HCT116 (cell line): ENCODE measurements around the gene SPSB1. TPM values are rescaled to one million over a fixed set of nuclear protein-coding genes. Genes with fewer than 3 reads are reported as not detected.

ENCODE experiments used
- ATAC-seq: fragments of 200-7000 bp; cut with Tn5 transposase; 2 replicates; pipeline ENCODE4 v1.9.1; 2020; ENCODE audit warnings: mild to moderate bottlenecking, moderate library complexity
- BruUV-seq: library from RNA; stranded (reverse); fragments of 400-500 nt; replicated peaks from 2 replicates; lab custom pipeline; 2021; lab: Mats Ljungman, UMichigan
- CTCF ChIA-PET: fragments of 300-600 bp; sonication (Branson Sonifier 250); formaldehyde crosslinking; loops from one replicate; lab custom pipeline; 2021; ENCODE audit warnings: antibody characterized with exemption; lab: Charles Lee
- POLR2A ChIA-PET: fragments of 300-600, 350-600 bp; sonication (Branson Sonifier 250); formaldehyde crosslinking; loops from one replicate; lab custom pipeline; 2021; ENCODE audit warnings: antibody characterized with exemption; lab: Charles Lee
- RAD21 ChIA-PET, 2 experiments: fragments of 300-600 bp; sonication (Branson Sonifier 250); formaldehyde crosslinking; loops; one replicate each; lab custom pipeline; 2023; ENCODE audit warnings: low total read pairs in 2 of 2; ENCODE audit not compliant: uncharacterized antibody in 2 of 2, unreplicated experiment in 2 of 2, low non-redundant PET in 1 of 2; lab: Charles Lee
- DNase-seq: peaks from one replicate; pipeline ENCODE4 v3.0.0-alpha.2; 2010; ENCODE audit warnings: low read depth, low spot score
- H2AFZ ChIP-seq: fragments of 200-600 bp; shearing (Covaris generic), sonication (generic); 2 replicates; pipeline ENCODE4 v1.6.1; 2017; ENCODE audit warnings: low read depth, mixed run types, mixed read lengths, antibody characterized with exemption, low read length; ENCODE audit not compliant: poor library complexity, severe bottlenecking
- H3K27ac ChIP-seq: 2 replicates; pipeline ENCODE4 v1.5.1; 2012; ENCODE audit warnings: low read depth, low read length
- H3K27me3 ChIP-seq: fragments of 200-600 bp; sonication (generic); 2 replicates; pipeline ENCODE4 v1.6.1; 2016; ENCODE audit warnings: mixed run types, low read length, mixed read lengths; ENCODE audit not compliant: insufficient read depth
- H3K36me3 ChIP-seq, 2 experiments: fragments of 200-500 bp in 1 of 2; fragments of 200-600 bp in 1 of 2; sonication (Bioruptor generic) in 1 of 2; sonication (generic) in 1 of 2; 2 replicates each; pipeline versions ENCODE4 v1.5.1 to v1.6.1; 2014 to 2016; ENCODE audit warnings: low read length in 2 of 2, inconsistent platforms in 1 of 2, mixed read lengths in 1 of 2, mixed run types in 1 of 2; ENCODE audit not compliant: insufficient read depth in 2 of 2, control insufficient read depth in 1 of 2
- H3K4me1 ChIP-seq, 2 experiments: fragments of 200-600 bp in 1 of 2; sonication (generic) in 1 of 2; 2 replicates each; pipeline versions ENCODE4 v1.5.1 to v1.6.1; 2012 to 2017; ENCODE audit warnings: low read length in 2 of 2, inconsistent platforms in 1 of 2, mild to moderate bottlenecking in 1 of 2, mixed read lengths in 1 of 2, mixed run types in 1 of 2, moderate library complexity in 1 of 2; ENCODE audit not compliant: insufficient read depth in 2 of 2, control insufficient read depth in 1 of 2
- H3K4me2 ChIP-seq: fragments of 200-600 bp; sonication (generic); 2 replicates; pipeline ENCODE4 v1.6.1; 2017; ENCODE audit warnings: mixed run types, low read length, mixed read lengths
- H3K4me3 ChIP-seq, 2 experiments: fragments of 200-600 bp in 1 of 2; sonication (generic) in 1 of 2; replicated peaks in 1 of 2; 2 replicates each; pipeline ENCODE4 v1.5.1; 2011 to 2016; ENCODE audit warnings: low read length in 2 of 2, control low read depth in 1 of 2, low read depth in 1 of 2, mild to moderate bottlenecking in 1 of 2, mixed read lengths in 1 of 2, mixed run types in 1 of 2
- H3K79me2 ChIP-seq: fragments of 200-600 bp; sonication (generic); 2 replicates; pipeline ENCODE4 v1.6.1; 2017; ENCODE audit warnings: mild to moderate bottlenecking, mixed run types, low read length, moderate library complexity, mixed read lengths; ENCODE audit not compliant: insufficient read depth
- H3K9ac ChIP-seq: fragments of 200-600 bp; sonication (generic); 2 replicates; pipeline ENCODE4 v1.6.1; 2016; ENCODE audit warnings: low read length, mixed read lengths
- H3K9me2 ChIP-seq: fragments of 200-600 bp; sonication (generic), shearing (Covaris generic); 2 replicates; pipeline ENCODE4 v1.6.1; 2017; ENCODE audit warnings: mixed run types, mild to moderate bottlenecking, moderate library complexity; ENCODE audit not compliant: insufficient read depth
- H3K9me3 ChIP-seq, 2 experiments: fragments of 200-500 bp in 1 of 2; fragments of 200-600 bp in 1 of 2; sonication (Bioruptor generic) in 1 of 2; sonication (generic) in 1 of 2; 2 replicates each; pipeline ENCODE4 v1.6.1; 2014 to 2017; ENCODE audit warnings: low read length in 2 of 2, mixed read lengths in 2 of 2, inconsistent platforms in 1 of 2, low read depth in 1 of 2, mild to moderate bottlenecking in 1 of 2, mixed run types in 1 of 2, moderate library complexity in 1 of 2; ENCODE audit not compliant: control insufficient read depth in 1 of 2, insufficient read depth in 1 of 2
- H4K20me1 ChIP-seq: fragments of 200-600 bp; sonication (generic), shearing (Covaris generic); 2 replicates; pipeline ENCODE4 v1.6.1; 2017; ENCODE audit warnings: mixed run types, mild to moderate bottlenecking, moderate library complexity; ENCODE audit not compliant: insufficient read depth
- CEBPB ChIP-seq: IDR thresholded peaks from 2 replicates; pipeline ENCODE4 v1.6.1; 2012; ENCODE audit warnings: low read depth
- EGR1 ChIP-seq: IDR thresholded peaks from 2 replicates; pipeline ENCODE4 v1.6.1; 2012; ENCODE audit warnings: low read depth
- ELF1 ChIP-seq: IDR thresholded peaks from 2 replicates; pipeline ENCODE4 v1.6.1; 2012; ENCODE audit warnings: low read depth, borderline replicate concordance
- EZH2 ChIP-seq: fragments of 200-600 bp; sonication (generic); IDR thresholded peaks from 2 replicates; pipeline ENCODE4 v1.6.1; 2017; ENCODE audit warnings: antibody characterized with exemption, mixed run types
- JUND ChIP-seq: IDR thresholded peaks from 2 replicates; pipeline ENCODE4 v1.6.1; 2012
- POLR2AphosphoS5 ChIP-seq: IDR thresholded peaks from 2 replicates; pipeline ENCODE4 v1.6.1; 2011; ENCODE audit warnings: mild to moderate bottlenecking, low read depth, low read length, moderate library complexity
- TCF7L2 ChIP-seq: IDR thresholded peaks from 2 replicates; pipeline ENCODE4 v1.7.0; 2011; ENCODE audit warnings: borderline replicate concordance, inconsistent platforms; ENCODE audit not compliant: insufficient read depth, insufficient read length; ENCODE audit errors: extremely low read depth
- ZFX ChIP-seq: fragments of 450-650 bp; IDR thresholded peaks from 2 replicates; pipeline ENCODE4 v1.6.1; 2017
- ZNF274 ChIP-seq: fragments of 200-500 bp; sonication (Bioruptor generic); IDR thresholded peaks from 2 replicates; pipeline ENCODE4 v1.6.1; 2014; ENCODE audit warnings: mild to moderate bottlenecking, low read depth, low read length, inconsistent platforms
- intact Hi-C: fragments of 100-400 bp; cut with micrococcal nuclease; formaldehyde crosslinking; loops from 2 replicates; pipeline ENCODE4 v1.10.0; 2022
- total RNA-seq: library from RNA; stranded (reverse); gene quantifications from one replicate; pipeline ENCODE4 v1.2.1, GENCODE V29; 2021; ENCODE audit not compliant: unreplicated experiment

The SPSB1 gene
- total RNA-seq, 1 experiment from 2014 or later = 10.8 TPM

GRCh38 chr1:9376430-9376829, 83.7 kb downstream of the SPSB1 start:
- intact Hi-C loops = no loop called here
- Histone ChIP-seq H3K4me3 (no peak overlapping the region), H3K27me3 (no peaks in the 10 kb centered on the region), H3K79me2 (no peaks in the 10 kb centered on the region), H4K20me1 (no peaks in the 10 kb centered on the region), H3K4me2 (no peak overlapping the region), H3K36me3 (no peaks in the 10 kb centered on the region), H3K9me2 (no peaks in the 10 kb centered on the region), H3K9ac (no peak overlapping the region), H3K9me3 (no peaks in the 10 kb centered on the region), H3K27ac (no peak overlapping the region), H2AFZ (no peak overlapping the region), H3K4me1 (no peaks in the 10 kb centered on the region)
- ATAC-seq (no peak), DNase-seq (no peak)
- RAD21 ChIA-PET = no interaction called here
- TF ChIP-seq ZNF274 = no peak
- no peak for TF ChIP-seq ELF1
- no peak for TF ChIP-seq ZFX
- no peak for TF ChIP-seq EGR1
- TF ChIP-seq CEBPB = no peak
- TF ChIP-seq TCF7L2 = no peak
- POLR2A ChIA-PET = no interaction called here
- CTCF ChIA-PET = no interaction called here
- BruUV-seq = no TSS peak

GRCh38 chr1:9376886-9377333, 84.2 kb downstream of the SPSB1 start:
- DNase-seq = no peak
- ChIA-PET RAD21 (no interaction called here), CTCF (no interaction called here), POLR2A (no interaction called here)
- Histone ChIP-seq H3K9ac (no peak overlapping the region), H3K4me3 (no peak overlapping the region), H3K4me2 (no peak overlapping the region), H3K9me2 (no peaks in the 10 kb centered on the region), H3K9me3 (no peaks in the 10 kb centered on the region), H3K27ac (no peak overlapping the region), H3K36me3 (no peaks in the 10 kb centered on the region), H3K79me2 (no peaks in the 10 kb centered on the region), H3K4me1 (no peaks in the 10 kb centered on the region), H3K27me3 (no peaks in the 10 kb centered on the region), H4K20me1 (no peaks in the 10 kb centered on the region), H2AFZ (no peak overlapping the region)
- TF ChIP-seq EZH2 = no peak
- no peak for TF ChIP-seq JUND
- TF ChIP-seq POLR2AphosphoS5 = no peak
- BruUV-seq = no TSS peak
- intact Hi-C loops = no loop called here
- no peak for ATAC-seq
